ENCODE data around the gene CHRNE.
"Not testable (repeated sequence)": the region's sequence is repeated elsewhere in the genome, so short reads cannot be mapped to it uniquely, and the experiment has no call there.

Gene CHRNE

DNA sequence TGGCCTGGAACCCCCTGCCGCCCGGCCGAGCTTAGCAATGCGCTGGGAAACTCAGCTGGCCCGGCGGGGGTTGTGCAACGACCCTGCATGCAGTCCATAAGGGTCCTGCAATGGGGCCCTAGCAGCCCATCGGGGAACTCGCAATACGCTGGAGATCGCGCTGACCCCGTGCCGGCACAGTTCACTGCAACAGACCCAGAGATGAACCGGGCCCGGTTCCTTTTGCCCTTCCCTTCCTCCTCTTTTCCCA, 36.6 kb upstream of the CHRNE start:
- DNase-seq: no peak

DNA sequence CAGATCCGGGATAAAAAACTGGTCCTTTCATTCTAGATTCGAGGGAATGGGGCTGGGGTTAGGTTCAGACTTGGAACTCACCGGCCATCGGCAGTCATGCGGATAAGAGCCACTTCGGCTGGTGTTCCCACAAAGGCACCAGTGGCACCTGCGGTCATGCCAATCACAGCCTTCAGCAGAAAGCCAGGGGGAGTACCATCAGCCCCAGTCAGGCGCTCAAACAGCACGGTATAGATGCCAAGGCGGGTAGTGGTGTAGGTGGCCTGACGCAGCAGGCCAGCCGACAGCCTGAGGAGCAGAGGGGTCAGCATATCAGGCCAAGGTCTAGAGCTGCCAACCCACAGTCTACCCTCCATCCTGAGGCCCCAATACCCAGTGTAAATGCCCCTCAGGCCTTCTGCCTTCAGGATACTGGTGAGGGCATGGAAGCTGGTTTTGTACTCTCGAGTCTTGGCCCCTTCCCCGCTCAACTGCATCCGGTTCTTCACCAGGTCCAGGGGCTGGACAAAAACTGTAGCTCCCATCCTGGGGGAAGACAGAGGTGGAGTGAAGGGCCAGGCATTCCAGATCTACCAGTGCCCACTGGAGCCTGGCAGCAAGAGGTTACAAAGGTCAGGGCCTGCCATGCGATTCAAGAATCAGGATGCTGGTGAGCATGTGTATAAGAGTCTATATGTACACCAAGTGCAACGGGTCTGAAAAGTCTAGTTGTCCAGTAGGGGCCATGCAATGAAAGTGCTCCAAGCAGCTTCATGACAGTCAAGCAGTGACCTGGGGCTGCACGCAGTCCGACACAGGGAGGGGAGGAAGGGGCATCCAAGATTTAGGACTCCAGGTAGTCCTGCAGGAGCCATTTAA, 36.0 kb upstream of the CHRNE start:
- DNase-seq: no peak

DNA sequence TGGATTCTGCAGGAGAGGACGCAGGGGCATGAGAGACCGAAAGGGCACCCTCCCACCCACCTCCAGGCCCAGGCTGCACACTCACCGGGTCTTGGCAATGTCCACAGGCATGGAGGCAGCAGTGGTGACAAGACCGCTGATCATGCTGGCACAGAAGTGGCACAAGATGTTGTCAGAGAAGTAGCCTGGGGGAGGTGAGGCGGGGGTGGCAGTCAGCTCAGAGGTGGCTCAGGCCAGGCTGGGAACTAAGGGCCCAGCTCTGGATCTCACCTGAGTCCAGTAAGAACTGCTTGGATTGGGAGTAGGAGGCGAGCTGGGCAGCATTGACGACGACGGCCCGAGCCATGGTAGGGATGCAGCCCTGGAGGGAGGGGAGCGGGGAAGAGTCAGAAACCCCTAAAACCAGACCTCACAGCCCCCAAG, 35.2 kb upstream of the CHRNE start:
- no peak for DNase-seq

DNA sequence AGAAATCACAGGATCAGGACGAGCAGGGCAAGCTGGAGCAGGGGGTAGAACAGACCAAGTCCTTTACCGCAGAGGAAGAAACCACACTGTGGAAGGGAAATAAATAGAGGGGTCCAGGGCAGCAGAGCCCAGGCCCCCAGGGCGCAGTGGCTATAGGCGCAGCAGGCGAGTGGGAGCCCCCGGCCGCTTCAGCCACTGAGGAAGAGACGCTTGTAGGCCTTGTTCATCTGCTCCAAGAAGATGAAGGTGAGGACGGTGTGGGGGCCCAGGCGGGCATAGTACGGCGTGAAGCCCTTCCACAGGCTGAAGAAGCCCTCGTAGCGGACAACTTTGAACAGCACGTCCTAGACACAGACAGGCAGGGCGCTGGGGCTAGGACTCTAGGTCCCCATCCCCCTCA, 34.7 kb upstream of the CHRNE start:
- DNase-seq: no peak

DNA sequence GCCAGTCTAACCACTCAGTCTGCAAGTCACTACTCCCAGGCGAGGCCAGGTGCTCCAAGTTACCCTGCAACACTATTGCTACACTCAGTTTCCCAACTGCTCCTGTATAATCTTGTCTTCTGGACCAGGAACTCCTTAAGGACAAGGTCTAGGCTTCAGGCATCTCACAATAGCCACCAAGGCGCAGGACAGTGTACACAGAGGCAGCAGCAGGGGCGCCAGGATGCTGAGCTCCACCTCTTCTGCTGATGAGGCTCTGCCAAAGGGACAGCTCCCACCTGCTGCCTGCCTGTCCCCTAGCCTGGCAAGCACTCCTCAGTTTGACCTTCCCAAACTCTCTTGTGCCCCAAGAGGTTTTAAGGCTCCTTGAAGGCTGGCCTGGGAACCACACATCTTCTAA, 33.5 kb upstream of the CHRNE start:
- DNase-seq: no peak

DNA sequence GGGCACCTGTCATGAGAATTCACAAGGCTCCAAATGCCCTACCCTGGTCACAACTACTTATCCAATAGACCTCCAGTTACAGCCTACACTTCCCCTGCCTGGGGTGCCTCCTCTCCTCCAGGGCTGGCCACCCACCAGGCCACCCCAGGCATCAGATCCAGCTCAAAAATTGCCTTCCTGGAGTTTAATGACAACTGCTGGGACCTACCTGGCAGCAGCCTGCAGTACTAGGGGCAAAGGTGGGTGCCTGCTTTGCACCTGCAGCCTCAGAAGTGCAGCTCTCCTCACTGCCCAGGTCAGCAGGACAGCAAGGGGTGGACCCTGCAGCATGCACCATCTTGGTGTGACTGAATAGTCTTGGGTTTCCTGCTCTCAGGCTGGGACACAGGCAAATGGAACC, 32.8 kb upstream of the CHRNE start:
- DNase-seq: no peak

DNA sequence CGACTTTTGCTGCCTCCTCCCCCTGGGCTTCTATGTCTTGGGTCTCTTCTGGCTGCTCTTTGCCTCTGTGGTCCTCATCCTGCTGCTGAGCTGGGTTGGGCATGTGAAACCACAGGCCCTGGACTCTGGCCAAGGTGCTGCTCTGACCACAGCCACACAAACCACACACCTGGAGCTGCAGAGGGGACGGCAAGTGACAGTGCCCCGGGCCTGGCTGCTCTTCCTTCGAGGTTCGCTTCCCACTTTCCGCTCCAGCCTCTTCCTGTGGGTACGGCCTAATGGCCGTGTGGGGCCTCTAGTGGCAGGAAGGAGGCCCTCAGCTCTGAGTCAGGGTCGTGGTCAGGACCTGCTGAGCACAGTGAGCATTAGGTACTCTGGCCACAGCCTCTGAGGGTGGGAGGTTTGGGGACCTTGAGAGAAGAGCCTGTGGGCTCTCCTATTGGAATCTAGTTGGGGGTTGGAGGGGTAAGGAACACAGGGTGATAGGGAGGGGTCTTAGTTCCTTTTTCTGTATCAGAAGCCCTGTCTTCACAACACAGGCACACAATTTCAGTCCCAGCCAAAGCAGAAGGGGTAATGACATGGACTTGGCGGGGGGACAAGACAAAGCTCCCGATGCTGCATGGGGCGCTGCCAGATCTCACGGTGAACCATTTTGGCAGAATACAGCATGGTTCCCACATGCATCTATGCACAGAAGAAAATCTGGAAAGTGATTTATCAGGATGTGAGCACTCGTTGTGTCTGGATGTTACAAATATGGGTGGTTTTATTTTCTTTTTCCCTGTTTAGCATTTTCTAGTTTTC, 31.5 kb upstream of the CHRNE start:
- no peak for DNase-seq

DNA sequence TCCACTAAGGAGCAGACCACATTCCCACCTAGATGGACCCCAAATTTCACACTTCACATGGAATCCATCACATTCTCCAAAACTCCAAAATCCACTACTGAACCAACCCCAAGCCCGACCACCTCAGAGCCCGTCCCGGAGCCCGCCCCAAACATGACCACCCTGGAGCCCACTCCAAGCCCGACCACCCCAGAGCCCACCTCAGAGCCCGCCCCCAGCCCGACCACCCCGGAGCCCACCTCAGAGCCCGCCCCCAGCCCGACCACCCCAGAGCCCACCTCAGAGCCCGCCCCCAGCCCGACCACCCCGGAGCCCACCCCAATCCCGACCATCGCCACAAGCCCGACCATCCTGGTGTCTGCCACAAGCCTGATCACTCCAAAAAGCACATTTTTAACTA, 30.7 kb upstream of the CHRNE start:
- no peak for DNase-seq

DNA sequence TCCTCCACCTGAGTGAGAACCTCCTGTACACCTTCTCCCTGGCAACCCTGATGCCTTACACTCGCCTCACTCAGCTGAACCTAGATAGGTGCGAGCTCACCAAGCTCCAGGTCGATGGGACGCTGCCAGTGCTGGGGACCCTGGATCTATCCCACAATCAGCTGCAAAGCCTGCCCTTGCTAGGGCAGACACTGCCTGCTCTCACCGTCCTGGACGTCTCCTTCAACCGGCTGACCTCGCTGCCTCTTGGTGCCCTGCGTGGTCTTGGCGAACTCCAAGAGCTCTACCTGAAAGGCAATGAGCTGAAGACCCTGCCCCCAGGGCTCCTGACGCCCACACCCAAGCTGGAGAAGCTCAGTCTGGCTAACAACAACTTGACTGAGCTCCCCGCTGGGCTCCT, 29.9 kb upstream of the CHRNE start:
- no peak for DNase-seq

DNA sequence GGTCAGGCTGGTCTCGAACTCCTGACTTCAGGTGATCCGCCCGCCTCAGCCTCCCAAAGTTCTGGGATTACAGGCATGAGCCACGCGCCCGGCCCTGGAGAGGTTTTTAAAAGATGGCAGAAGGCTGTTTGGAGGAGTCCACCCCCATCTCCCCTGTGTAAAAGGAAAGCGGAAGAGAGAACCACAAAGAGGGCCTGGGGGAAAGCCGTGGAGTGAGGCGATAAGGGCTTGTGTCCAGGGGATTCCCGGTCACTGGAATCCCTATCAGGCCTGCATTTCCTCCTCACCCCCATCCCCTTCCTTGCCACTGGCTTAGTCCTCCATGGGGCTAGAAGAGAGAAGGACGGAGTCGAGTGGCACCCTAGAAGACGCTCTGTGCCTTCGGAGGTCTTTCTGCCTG, 29.1 kb upstream of the CHRNE start, which contains the start of gene GP1BA:
Gene GP1BA, plus strand, starts transcription at position 315 of the 400 bp plus-strand sequence. CDS start 328 bp downstream, outside the sequence.
- no peak for DNase-seq

DNA sequence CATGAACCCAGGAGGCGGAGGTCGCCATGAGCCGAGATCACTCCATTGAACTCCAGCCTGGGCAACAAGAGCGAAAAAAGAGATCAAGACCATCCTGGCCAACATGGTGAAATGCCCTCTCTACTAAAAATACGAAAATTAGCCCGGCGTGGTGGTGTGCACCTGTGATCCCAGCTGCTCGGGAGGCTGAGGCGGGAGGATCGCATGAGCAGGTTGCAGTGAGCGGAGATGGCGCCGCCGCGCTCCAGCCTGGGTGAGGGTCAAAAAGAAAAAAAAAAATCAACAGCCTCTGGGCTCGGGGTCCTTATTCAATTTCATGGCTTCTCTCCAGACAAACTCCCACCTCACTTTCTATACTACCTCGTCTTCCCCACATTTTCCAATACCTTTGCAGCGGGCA, 26.0 kb upstream of the CHRNE start:
- no peak for DNase-seq

DNA sequence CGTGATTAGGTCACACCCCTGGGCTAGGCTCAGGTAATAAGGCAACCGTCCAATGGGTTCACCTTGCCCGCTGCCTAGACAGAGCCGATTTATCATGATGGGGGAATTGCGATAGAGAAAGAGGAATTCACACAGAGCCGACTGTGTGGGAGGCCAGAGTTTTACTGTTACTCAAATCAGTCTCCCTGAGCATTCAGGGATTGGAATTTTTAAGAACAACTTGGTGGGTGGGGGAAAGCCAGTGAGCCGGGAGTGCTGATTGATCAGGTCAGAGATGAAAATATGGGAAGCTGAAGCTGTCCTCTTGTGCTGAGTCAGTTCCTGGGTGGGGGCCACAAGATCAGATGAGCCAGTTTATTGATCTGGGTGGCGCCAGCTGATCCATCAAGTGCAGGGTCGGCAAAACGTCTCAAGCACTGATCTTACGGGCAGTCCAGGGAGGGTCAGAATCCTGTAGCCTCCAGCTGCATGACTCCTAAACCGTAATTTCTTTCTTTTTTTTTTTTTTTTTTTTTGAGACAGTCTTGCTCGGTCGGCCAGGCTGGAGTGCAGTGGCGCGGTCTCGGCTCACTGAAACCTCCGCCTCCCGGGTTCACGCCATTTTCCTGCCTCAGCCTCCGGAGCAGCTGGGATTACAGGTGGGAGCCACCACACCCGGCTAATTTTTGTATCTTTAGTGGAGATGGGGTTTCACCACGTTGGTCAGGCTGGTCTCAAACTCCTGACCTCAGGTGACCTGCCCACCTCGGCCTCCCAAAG, 23.9 kb upstream of the CHRNE start:
- DNase-seq: not testable (repeated sequence)

DNA sequence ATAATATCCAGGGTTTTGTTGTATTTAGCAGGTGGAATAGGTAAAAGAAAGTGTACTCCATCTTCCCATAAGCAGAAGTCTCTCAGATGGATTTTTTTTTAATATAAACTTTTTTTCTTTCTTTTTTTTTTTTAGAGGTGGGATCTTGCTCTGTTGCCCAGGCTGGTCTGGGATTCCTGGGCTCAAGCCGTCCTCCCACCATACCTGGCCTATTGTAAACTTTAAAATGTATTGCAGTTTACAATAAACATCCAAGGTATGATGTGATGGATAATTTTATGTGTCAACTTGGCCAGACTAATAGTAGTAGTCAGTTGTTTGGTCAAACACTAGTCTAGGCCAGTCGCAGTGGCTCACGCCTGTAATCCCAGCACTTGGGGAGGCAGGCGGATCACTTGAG, 18.4 kb upstream of the CHRNE start:
- DNase-seq: no peak

DNA sequence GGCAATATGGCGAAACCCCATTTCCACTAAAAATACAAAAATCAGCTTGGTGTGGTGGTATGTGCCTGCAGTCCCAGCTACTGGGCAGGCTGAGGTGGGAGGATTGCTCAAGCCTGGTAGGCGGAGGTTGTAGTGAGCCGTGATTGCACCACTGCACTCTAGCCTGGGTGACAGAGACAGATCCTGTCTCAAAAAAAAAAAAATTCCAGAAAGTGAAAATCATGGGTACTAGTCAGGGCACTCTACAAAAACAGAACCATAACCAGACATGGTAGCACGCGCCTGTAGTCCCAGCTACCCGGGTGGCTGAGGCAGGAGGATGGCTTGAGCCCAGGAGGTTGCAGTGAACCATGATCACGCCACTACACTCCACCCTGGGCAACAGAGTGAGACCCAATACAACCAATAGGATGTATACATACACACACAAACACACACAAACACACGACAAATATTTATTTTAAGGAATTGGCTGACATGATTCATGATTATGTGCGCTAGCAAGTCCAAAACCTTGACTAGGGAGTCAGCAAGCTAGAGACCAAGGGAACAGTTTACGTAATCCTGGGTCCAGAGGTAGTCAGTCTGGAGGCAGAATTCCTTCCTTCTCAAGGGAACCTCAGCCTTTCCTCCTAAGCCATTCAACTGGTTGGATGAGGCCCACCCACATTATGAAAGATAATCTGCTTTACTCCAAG, 17.6 kb upstream of the CHRNE start:
- DNase-seq: peak; percentile 47

DNA sequence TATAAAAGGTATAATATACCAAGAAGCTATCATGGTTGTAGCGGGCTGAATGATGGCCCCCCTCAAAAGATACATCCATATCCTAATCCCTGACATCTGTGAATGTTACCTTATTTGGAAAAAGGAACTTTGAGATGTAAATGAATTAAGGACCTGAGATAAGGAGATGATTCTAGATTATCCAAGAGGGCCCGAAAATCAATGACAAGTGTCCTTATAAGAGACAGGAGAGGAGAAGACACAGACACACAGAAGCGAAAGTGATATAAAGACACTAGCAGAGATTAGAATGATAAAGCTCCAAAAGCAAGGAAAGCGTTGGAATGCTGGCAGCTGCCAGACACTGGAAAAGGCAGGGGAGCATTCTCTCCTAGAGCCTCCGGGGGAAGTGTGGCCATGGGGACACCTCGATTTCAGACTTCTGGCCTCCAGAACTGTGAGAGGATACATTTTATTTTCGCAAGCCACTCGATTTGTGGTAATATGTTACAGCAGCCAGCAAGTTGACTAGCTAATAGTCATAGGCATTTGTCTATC, 16.7 kb upstream of the CHRNE start:
- no peak for DNase-seq

DNA sequence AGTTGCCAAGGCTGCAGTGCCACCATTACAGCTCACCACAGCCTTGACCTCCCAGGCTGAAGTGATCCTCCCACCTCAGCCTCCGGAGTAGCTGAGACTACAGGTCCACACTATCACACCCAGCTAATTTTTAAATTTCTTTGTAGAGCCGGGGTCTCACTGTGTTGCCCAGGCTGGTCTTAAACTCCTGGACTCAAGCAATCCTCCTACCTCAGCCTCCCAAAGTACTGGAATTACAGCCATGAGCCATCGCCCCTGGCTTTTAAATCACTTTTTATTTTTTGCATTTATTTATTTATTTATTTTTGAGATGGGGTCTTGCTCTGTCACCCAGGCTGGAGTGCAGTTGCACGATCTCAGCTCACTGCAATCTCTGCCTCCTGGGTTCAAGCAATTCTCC, 11.7 kb upstream of the CHRNE start:
- DNase-seq: not testable (repeated sequence)

DNA sequence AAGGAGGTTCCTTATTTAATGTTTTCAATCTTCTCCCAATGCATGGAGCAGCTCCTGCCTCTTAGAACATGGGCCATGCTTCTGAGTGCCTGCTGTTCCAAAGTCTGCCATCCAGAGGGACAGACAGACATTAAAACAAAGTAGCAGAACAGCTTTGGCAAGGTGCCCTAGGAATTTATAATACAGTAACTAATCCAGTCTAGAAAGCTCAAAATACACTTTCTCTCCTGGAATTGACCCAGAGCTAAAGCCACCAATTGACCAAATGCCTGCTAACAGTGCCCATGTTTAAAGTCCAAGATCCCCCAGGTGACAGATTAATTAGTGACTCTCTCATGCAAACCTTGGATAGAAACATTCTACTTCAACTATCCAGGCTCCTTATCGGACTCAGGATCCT, 11.1 kb upstream of the CHRNE start:
- DNase-seq: no peak

DNA sequence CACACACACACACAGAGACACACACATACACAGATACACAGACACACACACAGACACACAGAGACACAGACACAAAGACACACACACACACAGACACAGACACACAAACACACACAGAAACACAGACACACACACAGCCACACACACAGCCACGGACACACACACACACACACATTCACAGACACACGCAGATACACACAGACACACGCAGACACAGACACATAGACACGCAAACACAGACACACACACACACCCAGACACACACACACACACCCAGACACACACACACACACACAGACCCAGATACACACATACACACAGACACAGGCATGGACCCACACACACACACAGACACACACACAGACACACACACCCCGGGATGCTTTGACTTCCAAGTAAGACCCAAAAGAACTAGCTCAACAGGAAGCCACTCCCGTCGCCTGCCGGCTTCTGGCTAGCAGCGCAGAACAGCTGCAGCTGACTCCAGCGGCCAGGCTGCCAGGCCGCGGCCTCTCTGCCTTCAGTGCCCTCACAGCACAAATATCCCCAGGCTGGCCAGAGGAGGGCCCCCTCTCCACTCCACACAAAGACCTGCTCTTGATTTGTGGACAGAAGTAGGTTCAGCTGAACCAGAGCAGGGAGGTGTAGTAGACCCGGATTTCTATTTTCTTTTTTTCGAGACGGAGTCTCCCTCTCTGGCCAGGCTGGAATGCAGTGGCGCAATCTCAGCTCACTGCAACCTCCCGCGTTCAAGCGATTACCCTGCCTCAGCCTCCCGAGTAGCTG, 6.0 kb upstream of the CHRNE start:
- DNase-seq: peak; percentile 86

DNA sequence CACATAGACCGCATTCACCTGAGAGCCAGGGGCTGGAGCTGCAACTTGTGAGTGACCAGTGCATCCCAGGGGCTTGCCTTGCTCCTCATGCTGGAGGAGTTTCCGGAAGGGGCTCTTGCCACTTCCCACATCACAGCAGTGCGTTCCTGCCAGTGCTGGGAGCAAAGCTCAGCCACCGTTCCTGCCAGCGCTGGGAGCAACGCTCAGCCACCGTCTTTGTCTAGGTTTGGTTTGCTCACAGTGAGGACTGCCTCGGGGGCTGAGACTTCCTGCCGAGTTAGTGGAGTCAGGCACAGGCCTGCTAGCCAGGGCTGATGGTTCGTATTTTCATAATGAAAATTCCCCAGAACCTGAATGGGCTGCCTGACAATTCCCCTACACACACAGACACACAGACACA, 5.4 kb upstream of the CHRNE start:
- no peak for DNase-seq

DNA sequence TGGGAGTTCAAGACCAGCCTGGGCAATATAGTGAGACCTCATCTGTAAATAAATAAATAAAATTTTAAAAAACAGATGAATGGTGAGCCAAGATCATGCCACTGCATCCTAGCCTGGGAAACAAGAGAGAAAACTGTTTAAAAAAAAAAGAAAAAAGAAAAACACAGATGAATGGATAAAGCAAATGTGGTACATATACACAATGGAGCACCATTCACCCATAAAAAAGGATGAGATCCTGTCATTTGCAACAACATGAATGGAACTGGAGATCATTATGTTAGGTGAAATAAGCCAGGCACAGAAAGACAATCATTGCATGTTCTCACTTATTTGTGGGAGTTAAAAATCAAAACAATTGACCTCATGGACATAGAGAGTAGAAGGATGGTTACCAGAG, 3.7 kb upstream of the CHRNE start:
- DNase-seq: not testable (repeated sequence)

DNA sequence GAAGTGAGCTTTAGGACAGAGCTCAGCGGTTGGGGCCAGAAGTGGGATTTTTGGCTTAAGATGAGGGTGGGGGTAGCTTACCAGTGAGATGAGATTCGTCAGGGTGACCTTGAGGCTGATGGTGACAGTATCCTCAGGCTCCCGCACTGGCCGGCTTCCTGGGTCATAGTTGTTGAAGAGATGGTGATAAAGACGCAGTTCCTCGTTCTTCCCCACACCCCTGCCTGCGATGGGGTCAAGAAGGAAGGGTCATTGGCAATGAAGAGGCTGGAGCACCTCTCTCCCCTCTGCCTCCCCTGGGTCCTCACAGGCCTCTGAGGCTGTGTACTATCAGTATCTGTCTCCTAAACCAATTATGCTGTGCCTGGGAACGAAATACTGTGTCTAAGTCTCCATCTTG, 358 bp downstream of the CHRNE start:
- no peak for DNase-seq
